Measurements from ENCODE around the gene DLST.
A peak's percentile ranks its signal among the peaks of the same experiment; 100 is the strongest.

Gene DLST

GRCh38 chr14:74867673-74868072 is 14.0 kb upstream of the DLST start:
- Histone ChIP-seq H3K36me3 (no peaks in the 10 kb centered on the region), H3K4me3 (no peak overlapping the region), H3K27me3 (no peaks in the 10 kb centered on the region), H3K27ac (no peak overlapping the region), H3K9me3 (no peaks in the 10 kb centered on the region), H3K4me1 (no peaks in the 10 kb centered on the region)
- DNase-seq, result peak in 1 of 2 donors; percentile 37
- intact Hi-C loops (cut with DNase I; ENCODE audit: low total_unique reads), result no loop called here
- no peak for TF ChIP-seq CTCF (IDR thresholded peaks at IDR 0.05)

- intact Hi-C loops (cut with DNase I; ENCODE audit: low total_unique reads), result no loop called here
- Histone ChIP-seq H3K27me3 (no peaks in the 10 kb centered on the region), H3K27ac (no peak overlapping the region), H3K9me3 (no peaks in the 10 kb centered on the region), H3K4me3 (no peak overlapping the region), H3K4me1 (no peaks in the 10 kb centered on the region), H3K36me3 (no peaks in the 10 kb centered on the region)
- no peak for TF ChIP-seq CTCF (IDR thresholded peaks at IDR 0.05)
- DNase-seq, result no peak
Measured at GRCh38 chr14:74868739-74869138, 13.0 kb upstream of the DLST start.

GRCh38 chr14:74871819-74872218 is 9.9 kb upstream of the DLST start:
- Histone ChIP-seq H3K36me3 (no peaks in the 10 kb centered on the region), H3K27me3 (no peaks in the 10 kb centered on the region), H3K4me3 (no peak overlapping the region), H3K9me3 (no peaks in the 10 kb centered on the region), H3K27ac (no peak overlapping the region), H3K4me1 (no peaks in the 10 kb centered on the region)
- TF ChIP-seq CTCF (IDR thresholded peaks at IDR 0.05), result no peak
- intact Hi-C loops (cut with DNase I; ENCODE audit: low total_unique reads), result no loop called here
- DNase-seq, result no peak

DNA sequence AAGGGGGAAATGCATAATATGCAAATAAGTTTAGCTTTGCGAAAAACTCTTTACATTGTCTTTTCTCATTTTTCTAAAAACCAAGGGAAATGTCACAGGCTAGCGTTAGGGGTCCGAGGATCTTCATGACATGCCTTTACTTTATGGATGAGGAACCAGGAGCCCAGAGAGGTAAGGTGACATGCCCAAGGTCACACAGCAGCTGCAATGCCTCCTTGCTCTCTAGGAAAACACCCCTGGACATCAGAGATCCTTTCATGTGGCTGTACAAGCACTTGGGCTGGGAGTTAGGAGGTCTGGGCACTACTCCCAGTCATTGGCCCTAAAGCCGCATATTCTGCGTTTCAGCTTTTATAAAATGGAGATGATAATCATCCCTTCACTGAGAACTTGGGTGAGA is 6.5 kb upstream of the DLST start:
- H3K27ac ChIP-seq, result no peak overlapping the region
- H3K36me3 ChIP-seq, result no peaks in the 10 kb centered on the region
- no peak for DNase-seq
- H3K9me3 ChIP-seq, result no peaks in the 10 kb centered on the region
- H3K4me3 ChIP-seq, result no peak overlapping the region
- H3K27me3 ChIP-seq, result no peaks in the 10 kb centered on the region
- TF ChIP-seq CTCF (IDR thresholded peaks at IDR 0.05), result no peak
- intact Hi-C loops (cut with DNase I; ENCODE audit: low total_unique reads), result no loop called here
- H3K4me1 ChIP-seq, result no peaks in the 10 kb centered on the region

GRCh38 chr14:74875941-74876913 is 5.5 kb upstream of the DLST start, which contains the start of gene PROX2:
Gene PROX2 (minus strand): TSS chr14:74876145. CDS start chr14:74863834, 12,311 bp downstream.
- Histone ChIP-seq H3K36me3 (no peaks in the 10 kb centered on the region), H3K9me3 (no peaks in the 10 kb centered on the region), H3K27me3 (no peaks in the 10 kb centered on the region), H3K4me1 (peaks cover 0 to 5% (median 3%) of the 10 kb centered on the region in 4 donors), H3K27ac (no peak within 1 kb of the TSS), H3K4me3 (no peak within 1 kb of the TSS)
- intact Hi-C loops (cut with DNase I; ENCODE audit: low total_unique reads), result no loop called here
- DNase-seq, result no peak
- no peak for TF ChIP-seq CTCF (IDR thresholded peaks at IDR 0.05)
